ENCODE measurements around the gene RAI1.

RAI1 gene

GRCh38 chr17:17762744-17763105, 81.5 kb downstream of the RAI1 start:
- no peaks in the 10 kb centered on the region for H3K27me3 ChIP-seq (replicated peaks)
- no peak for TF ChIP-seq CTCF (IDR thresholded peaks at IDR 0.05; ENCODE audit: low read depth, low read length, missing control alignments)
- peaks cover 4% of the 10 kb centered on the region for H3K36me3 ChIP-seq (replicated peaks)
- no peak overlapping the region for H3K27ac ChIP-seq
- no peak overlapping the region for H3K4me3 ChIP-seq (ENCODE audit: low read depth, low read length)
- no peak for DNase-seq
- in situ Hi-C loops (cut with HindIII; ENCODE audit: low pct_ligation_motif_present, low sequenced_read_pairs) = no loop called here

- in situ Hi-C loops (cut with HindIII; ENCODE audit: low pct_ligation_motif_present, low sequenced_read_pairs) = no loop called here
- H3K27me3 ChIP-seq (replicated peaks) = no peaks in the 10 kb centered on the region
- H3K36me3 ChIP-seq (replicated peaks) = peaks cover 4% of the 10 kb centered on the region
- no peak overlapping the region for H3K27ac ChIP-seq
- H3K4me3 ChIP-seq (ENCODE audit: low read depth, low read length) = no peak overlapping the region
- DNase-seq = no peak
- TF ChIP-seq CTCF (IDR thresholded peaks at IDR 0.05; ENCODE audit: low read depth, low read length, missing control alignments) = no peak
These were observed 81.9 kb downstream of the RAI1 start for GRCh38 chr17:17763136-17763535.

- no peak for TF ChIP-seq CTCF (IDR thresholded peaks at IDR 0.05; ENCODE audit: low read depth, low read length, missing control alignments)
- in situ Hi-C loops (cut with HindIII; ENCODE audit: low pct_ligation_motif_present, low sequenced_read_pairs) = no loop called here
- Histone ChIP-seq H3K4me3 (ENCODE audit: low read depth, low read length) (no peak overlapping the region), H3K27me3 (replicated peaks) (no peaks in the 10 kb centered on the region), H3K27ac (no peak overlapping the region), H3K36me3 (replicated peaks) (peaks cover 4% of the 10 kb centered on the region)
- no peak for DNase-seq
These were observed 82.5 kb downstream of the RAI1 start for GRCh38 chr17:17763734-17764133.

- Histone ChIP-seq H3K27me3 (replicated peaks) (no peaks in the 10 kb centered on the region), H3K4me3 (ENCODE audit: low read depth, low read length) (no peak overlapping the region), H3K36me3 (replicated peaks) (peaks cover 4% of the 10 kb centered on the region), H3K27ac (no peak overlapping the region)
- DNase-seq = no peak
- no peak for TF ChIP-seq CTCF (IDR thresholded peaks at IDR 0.05; ENCODE audit: low read depth, low read length, missing control alignments)
- in situ Hi-C loops (cut with HindIII; ENCODE audit: low pct_ligation_motif_present, low sequenced_read_pairs) = no loop called here
These were observed 84.3 kb downstream of the RAI1 start for GRCh38 chr17:17765359-17766076.

- Histone ChIP-seq H3K4me3 (ENCODE audit: low read depth, low read length) (no peak overlapping the region), H3K27me3 (replicated peaks) (no peaks in the 10 kb centered on the region), H3K27ac (no peak overlapping the region), H3K36me3 (replicated peaks) (peaks cover 4% of the 10 kb centered on the region)
- in situ Hi-C loops (cut with HindIII; ENCODE audit: low pct_ligation_motif_present, low sequenced_read_pairs) = no loop called here
- DNase-seq = no peak
- no peak for TF ChIP-seq CTCF (IDR thresholded peaks at IDR 0.05; ENCODE audit: low read depth, low read length, missing control alignments)
These were observed 85.0 kb downstream of the RAI1 start for GRCh38 chr17:17766077-17766743.
